Measurements from ENCODE around the gene EXOC7.

Gene EXOC7

GRCh38 chr17:76115138-76115754, 11.7 kb upstream of the EXOC7 start:
- TF ChIP-seq CTCF (IDR thresholded peaks at IDR 0.05; ENCODE audit: low read depth, low read length) = no peak
- DNase-seq (ENCODE audit: extremely low read depth, low read depth) = no peak

GRCh38 chr17:76111956-76112355, 8.4 kb upstream of the EXOC7 start:
- DNase-seq (ENCODE audit: extremely low read depth, low read depth) = no peak
- no peak for TF ChIP-seq CTCF (IDR thresholded peaks at IDR 0.05; ENCODE audit: low read depth, low read length)

DNA sequence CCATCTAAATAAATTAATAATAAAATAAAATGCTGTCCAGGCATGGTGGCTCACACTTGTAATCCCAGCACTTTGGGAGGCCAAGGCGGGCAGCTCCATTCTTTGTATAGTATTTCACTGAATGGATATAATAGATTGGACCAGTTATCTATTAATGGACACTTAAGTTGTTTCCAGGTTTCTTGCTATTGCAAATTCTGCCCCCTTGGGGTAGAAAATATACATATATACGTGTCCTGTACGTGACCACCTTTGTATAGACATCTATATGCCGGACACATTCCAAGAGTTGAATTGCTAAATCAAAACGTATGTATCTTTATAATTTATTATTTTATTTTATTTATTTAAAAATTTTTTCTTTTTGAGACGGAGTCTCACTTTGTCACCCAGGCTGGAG, 3.9 kb upstream of the EXOC7 start:
- DNase-seq (ENCODE audit: extremely low read depth, low read depth) = no peak
- no peak; the same call in 1 of the 2 replicates for TF ChIP-seq CTCF (IDR thresholded peaks at IDR 0.05; ENCODE audit: low read depth, low read length)

DNA sequence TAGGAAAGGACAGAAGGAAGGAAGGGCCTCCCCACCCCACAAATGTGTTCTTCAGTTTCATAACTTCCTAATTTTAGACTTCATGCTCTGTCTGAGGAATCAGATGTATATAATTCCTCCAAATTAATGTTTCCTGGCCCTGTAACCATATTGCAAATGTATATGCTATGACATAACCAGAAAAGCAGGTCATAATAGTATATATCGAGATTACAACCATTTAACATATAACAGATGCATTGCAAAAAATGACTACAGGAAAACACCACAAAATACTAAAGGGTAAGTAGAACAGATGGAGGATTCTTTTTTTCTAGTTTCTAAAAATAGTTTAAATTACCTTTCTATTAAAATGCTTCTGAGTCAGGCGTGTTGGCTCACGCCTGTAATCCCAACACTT, 3.1 kb upstream of the EXOC7 start:
- TF ChIP-seq CTCF (IDR thresholded peaks at IDR 0.05; ENCODE audit: low read depth, low read length) = no peak
- DNase-seq (ENCODE audit: extremely low read depth, low read depth) = no peak

GRCh38 chr17:76104896-76105231, 1.3 kb upstream of the EXOC7 start:
- DNase-seq (ENCODE audit: extremely low read depth, low read depth) = no peak
- no peak for TF ChIP-seq CTCF (IDR thresholded peaks at IDR 0.05; ENCODE audit: low read depth, low read length)

GRCh38 chr17:76104140-76104895, 731 bp upstream of the EXOC7 start:
- no peak for DNase-seq (ENCODE audit: extremely low read depth, low read depth)

More at GRCh38 chr17:76104140-76104895, 731 bp upstream of the EXOC7 start:
- TF ChIP-seq CTCF (IDR thresholded peaks at IDR 0.05; ENCODE audit: low read depth, low read length) = no peak
